Cortex of kidney (tissue), 1 donor: ENCODE measurements around the gene KIF16B.
"Not testable (repeated sequence)": the region's sequence is repeated elsewhere in the genome, so short reads cannot be mapped to it uniquely, and the experiment has no call there.

Source experiments
- DNase-seq: peaks from one replicate; lab custom pipeline; 2025; lab: John Stamatoyannopoulos, UW

KIF16B gene

DNA sequence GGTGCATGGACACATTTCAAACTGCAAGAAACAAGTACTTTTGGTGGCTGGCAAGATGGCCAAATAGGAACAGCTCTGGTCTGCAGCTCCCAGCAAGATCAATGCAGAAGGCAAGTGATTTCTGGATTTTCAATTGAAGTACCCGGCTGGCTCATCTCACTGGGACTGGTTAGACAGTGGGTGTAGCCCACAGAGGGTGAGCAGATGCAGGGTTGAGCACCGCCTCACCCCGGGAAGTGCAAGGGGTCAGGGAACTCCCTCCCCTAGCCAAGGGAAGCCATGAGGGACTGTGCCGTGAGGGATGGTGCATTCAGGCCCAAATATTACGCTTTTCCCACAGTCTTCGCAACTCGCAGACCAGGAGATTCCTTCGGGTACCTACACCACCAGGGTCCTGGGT lies 53.6 kb downstream of the KIF16B start:
- DNase-seq: not testable (repeated sequence)

DNA sequence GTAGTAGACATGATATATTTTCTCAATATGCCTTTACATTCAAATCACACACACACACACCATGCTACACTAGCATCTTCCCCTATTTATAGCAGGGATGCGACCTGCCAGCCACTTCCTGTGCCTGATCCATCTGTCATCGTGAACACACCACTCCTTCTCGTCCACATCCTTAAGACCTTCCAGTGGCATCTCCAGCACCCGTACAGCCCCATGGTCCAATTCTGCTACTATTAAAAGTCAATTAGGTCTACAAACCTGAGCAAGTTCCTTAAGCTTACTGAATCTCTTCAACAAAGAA lies 54.5 kb downstream of the KIF16B start:
- no peak for DNase-seq

DNA sequence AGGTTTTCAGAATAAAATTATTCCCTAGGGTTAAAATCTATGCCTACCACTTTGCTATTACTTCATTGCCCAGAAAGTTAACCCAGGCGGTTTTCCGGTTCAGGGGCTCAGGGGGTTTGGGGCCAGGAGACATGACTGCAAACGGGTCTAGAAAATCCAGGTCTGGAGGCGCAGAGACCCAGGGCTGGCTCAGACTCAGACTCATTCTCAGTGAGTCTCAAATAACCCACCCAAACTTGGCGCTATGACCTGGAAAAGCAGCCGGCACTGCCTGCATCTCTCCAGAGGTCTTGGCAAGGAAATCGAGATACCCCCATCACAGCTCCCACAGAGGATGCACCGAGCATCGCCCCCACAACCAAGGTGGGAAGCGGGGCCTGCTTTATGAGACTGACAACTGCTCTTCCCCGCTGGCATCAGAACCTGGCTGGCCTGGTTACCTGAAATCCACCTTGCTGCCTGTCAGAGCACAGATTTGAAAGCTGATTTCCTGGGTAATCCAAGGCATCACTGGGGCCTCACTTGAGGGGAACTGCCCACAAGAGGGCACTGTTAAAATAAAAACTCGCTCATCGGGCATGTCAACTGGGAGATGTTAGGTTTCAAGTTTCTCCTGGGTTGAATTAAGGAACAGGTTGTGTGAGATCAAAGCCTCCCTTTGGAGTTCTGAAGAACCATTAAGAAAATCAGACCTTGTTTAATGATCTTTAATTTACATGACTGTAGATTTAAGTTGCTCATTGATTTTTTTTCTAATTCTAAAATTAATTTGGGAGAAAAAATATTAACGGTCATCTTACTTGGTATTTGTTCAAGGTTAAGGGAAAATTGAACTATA lies 55.1 kb downstream of the KIF16B start:
- no peak for DNase-seq

DNA sequence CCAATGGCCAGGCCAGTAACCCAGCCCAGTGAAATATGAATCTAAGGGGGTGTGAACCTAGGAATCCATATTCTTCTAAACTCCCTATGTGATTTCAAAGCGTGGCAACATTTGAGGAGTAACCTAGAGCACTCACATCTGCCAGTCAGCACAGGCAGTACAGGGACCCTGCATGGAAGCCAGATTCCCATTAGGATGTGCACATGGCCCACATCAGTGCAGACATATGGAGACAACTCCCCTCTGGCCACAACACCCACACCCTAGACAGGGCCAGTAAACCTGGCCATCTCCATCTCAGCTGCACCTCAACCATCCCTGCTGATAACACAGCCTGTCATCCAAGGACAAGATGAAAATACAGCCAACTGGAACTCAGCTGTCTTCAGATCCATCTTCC lies 56.5 kb downstream of the KIF16B start:
- no peak for DNase-seq

DNA sequence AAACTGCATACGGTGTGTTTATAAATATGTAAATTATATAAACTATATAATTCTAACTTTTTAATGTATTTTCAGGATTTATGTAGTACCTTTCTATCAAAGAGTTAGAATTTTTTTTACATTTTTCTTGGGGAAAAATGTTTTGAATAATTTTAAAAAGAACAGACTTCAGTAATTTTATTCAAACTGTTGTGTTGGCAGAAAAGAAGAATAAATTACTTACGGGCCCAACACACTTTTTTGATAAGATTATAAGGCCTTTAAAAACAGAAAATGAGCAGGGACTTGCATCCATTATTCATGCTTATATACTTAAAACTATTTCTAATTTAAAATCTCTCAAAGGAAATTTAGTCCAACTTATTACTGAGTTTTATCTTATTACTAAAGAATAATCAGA lies 58.2 kb downstream of the KIF16B start:
- DNase-seq: no peak

DNA sequence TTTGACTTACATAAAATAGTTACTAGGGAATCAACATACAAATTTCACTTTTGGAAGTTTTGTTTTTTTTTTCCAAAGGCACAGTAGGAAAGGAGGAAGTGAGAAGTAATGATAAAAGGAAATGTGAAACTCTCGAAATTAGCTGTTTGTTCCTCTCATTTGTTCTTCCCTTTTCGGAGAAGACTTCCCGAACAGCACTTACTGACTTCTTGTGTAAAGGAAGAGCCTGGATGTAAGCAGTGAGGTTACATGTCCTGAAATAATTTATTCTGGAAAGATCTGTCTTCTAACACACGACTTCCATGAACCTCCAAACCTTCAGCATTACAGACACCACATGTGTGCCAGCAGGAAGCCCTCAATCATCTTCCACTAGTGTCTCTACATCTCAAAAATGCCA lies 59.1 kb downstream of the KIF16B start:
- DNase-seq: no peak

DNA sequence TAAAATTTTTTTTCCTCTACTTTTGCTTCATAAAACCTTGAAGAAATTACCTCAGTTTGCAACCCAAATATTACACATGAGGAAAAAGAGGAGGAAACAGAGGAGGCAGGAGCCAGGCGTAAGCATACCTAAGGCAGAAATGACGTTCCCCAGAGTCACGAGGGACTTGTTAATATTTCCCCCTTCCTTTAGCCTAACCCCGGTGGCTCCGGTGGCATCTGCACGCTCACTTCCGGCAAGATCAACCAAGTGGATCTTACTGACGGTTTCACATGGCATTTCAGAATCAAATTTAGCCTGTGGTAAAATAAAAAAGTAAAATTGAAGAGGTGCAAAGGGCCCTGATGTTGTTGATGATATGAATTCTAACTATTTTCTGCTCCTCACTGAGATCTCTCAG lies 67.4 kb downstream of the KIF16B start:
- no peak for DNase-seq

GRCh38 chr20:16501301-16501700 lies 71.9 kb downstream of the KIF16B start:
- no peak for DNase-seq

GRCh38 chr20:16500197-16500596 lies 73.1 kb downstream of the KIF16B start:
- no peak for DNase-seq

DNA sequence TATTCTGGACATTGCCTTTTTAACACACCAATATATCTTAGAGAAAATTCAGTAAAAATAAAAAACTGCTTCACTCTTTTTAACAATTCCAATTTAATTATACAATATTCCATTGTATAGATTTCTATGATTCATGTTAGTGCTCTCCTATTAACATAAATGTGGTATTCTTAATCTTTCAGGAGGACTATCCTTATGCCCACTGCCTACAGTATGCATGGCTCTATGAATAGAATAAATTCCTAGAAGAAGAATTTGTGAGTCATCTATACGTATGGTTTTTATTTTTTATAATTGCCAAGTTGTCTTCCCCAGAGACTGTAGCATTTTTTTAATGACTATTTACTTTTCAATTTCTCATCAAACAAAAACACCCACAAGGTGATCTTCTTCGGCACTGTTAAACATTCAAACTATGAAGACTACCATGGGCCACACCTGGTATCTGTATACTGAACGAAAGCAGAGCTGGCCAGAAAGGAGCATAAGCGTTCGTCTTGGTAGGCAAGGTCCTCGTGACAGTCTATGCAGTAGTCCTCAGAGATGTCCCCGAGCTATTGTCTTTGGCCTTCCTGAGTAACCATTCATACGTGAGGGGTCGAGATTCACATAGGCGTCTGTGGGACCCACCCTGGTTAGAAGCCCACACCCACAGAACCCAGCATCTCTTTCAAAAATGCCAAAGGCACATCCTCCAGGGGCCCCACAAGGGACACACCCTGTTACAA lies 74.6 kb downstream of the KIF16B start:
- no peak for DNase-seq

- DNase-seq: no peak
Measured at GRCh38 chr20:16497896-16498295, 75.4 kb downstream of the KIF16B start.

GRCh38 chr20:16493486-16493885 lies 79.8 kb downstream of the KIF16B start:
- DNase-seq: no peak

GRCh38 chr20:16491294-16491905 lies 81.8 kb downstream of the KIF16B start:
- DNase-seq: no peak

DNA sequence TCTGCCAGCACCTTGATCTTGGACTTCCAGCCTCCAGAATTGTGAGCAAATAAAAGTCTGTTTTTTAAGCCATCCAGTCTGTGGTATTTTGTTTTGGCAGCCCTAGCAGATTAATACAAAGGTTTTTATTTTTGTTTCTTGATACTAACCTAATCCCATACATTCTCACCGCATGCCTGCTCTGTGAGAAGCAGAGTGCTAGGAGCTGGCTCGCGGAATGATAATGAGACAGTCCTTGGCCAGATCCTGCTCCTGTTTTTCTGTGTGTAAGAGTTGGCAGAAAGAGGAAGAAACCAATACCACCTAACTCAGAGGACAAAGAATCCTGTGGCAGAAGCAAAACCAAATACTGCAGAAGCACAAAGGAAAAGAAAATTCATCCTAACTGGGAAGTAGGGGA lies 82.6 kb downstream of the KIF16B start:
- DNase-seq: no peak

GRCh38 chr20:16488616-16489015 lies 84.6 kb downstream of the KIF16B start:
- DNase-seq: no peak

DNA sequence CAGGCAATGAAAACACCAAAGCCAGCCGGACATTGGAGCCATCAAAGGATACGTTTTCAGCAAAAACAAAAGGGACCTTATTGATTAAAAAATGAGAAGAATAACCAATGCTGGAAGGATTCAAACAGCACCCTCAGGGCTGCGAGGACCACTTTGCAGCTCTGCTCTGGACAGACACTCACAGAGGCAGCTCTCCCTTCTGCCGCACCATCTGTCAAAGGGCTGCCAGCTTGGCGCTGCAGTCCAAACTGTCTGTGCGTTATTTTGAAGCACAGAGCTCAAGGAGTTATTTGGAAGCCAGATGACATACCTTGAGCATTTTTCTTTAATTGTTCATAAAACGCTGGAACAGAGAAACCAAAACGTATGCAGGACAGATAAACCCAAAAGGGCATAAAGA lies 85.2 kb downstream of the KIF16B start:
- no peak for DNase-seq

DNA sequence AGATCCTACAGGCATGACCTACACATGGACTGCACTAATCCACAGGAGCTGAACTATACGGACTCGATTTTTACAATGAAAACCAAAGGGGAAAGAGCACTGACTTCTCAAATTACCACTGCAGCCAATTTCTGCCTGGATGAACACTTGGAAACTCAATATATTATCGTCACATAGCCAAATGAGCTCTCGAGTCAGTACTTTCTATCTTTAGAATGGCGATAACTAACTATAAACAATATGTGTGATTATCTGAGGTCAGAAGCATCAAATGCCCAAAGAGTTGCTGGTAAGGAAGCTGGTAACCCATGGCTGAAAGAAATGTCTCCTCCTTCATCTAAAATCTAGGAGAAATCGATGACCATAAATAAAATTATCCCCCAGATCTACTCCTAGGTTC lies 86.7 kb downstream of the KIF16B start:
- DNase-seq: no peak

GRCh38 chr20:16485401-16485800 lies 87.8 kb downstream of the KIF16B start:
- no peak for DNase-seq

- no peak for DNase-seq
Measured at GRCh38 chr20:16483024-16483423, 90.2 kb downstream of the KIF16B start.

DNA sequence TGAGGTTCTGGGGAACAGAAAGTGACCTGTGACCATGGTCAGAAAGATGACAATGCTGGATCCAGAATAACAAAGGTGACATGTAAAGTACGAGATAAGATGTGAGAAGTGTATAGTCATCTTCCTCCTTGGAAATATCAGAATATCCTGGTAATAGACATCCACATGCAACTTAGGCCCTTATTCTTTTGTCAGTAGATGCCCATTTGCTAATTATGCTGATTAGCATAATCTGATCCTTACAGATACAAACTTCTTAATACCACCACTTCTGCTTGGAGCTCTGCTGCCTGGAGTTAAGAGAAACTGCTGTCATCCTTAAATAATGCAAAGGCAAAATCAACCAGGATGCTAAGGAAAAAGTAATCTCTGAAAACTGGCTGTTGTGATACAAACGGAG lies 91.3 kb downstream of the KIF16B start:
- no peak for DNase-seq

GRCh38 chr20:16479666-16480065 lies 93.6 kb downstream of the KIF16B start:
- DNase-seq: no peak

GRCh38 chr20:16477632-16478031 lies 95.6 kb downstream of the KIF16B start:
- no peak for DNase-seq

DNA sequence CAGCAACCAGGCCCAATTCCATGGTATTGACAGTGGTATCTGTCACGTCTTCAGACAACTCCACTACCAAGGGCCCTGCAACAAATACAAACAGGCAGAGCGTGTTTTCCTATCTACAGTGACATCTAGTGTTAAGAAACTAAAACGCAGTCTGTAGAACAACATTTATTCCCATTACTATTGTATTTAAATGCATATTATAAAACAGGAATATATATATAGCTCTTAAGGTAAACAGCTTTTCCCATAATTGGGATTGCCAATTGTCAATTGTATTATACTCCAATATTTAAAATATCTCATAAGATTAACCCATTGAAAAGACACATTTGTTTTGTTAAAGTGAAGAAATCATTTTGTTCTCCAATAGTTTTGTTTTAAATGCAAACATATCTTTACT lies 97.2 kb downstream of the KIF16B start:
- DNase-seq: no peak
